Measurements from ENCODE around the gene KSR2.

KSR2 gene

GRCh38 chr12:117622741-117623140 lies 346.0 kb downstream of the KSR2 start:
- H3K9me3 ChIP-seq (ENCODE audit: control insufficient read depth, low read length): no peaks in the 10 kb centered on the region
- H3K4me3 ChIP-seq (ENCODE audit: insufficient read depth, low read depth, low read length): no peak overlapping the region
- no peak overlapping the region for H3K27ac ChIP-seq (ENCODE audit: insufficient read depth, low read depth, low read length, poor library complexity, severe bottlenecking)
- H3K36me3 ChIP-seq (ENCODE audit: control insufficient read depth, insufficient read depth, low read length): no peaks in the 10 kb centered on the region
- no peaks in the 10 kb centered on the region for H3K4me1 ChIP-seq (ENCODE audit: control insufficient read depth, insufficient read depth, low read length)
- 86 to 93% methylated on average over 1 of the region's 1 CpG for WGBS, 2 experiments
- H3K27me3 ChIP-seq (ENCODE audit: control insufficient read depth, insufficient read depth, low read length, poor library complexity, severe bottlenecking): no peaks in the 10 kb centered on the region

GRCh38 chr12:117622087-117622486 lies 346.7 kb downstream of the KSR2 start:
- no peaks in the 10 kb centered on the region for H3K36me3 ChIP-seq (ENCODE audit: control insufficient read depth, insufficient read depth, low read length)
- H3K27ac ChIP-seq (ENCODE audit: insufficient read depth, low read depth, low read length, poor library complexity, severe bottlenecking): no peak overlapping the region

GRCh38 chr12:117607778-117608177 lies 361.0 kb downstream of the KSR2 start:
- Histone ChIP-seq H3K9me3 (ENCODE audit: control insufficient read depth, low read length) (no peaks in the 10 kb centered on the region), H3K27ac (ENCODE audit: insufficient read depth, low read depth, low read length, poor library complexity, severe bottlenecking) (no peak overlapping the region)
- WGBS, 2 experiments: 76 to 81% methylated on average over 7 of the region's 7 CpGs

More at GRCh38 chr12:117622087-117622486, 346.7 kb downstream of the KSR2 start:
- Histone ChIP-seq H3K4me3 (ENCODE audit: insufficient read depth, low read depth, low read length) (no peak overlapping the region), H3K4me1 (ENCODE audit: control insufficient read depth, insufficient read depth, low read length) (no peaks in the 10 kb centered on the region), H3K9me3 (ENCODE audit: control insufficient read depth, low read length) (no peaks in the 10 kb centered on the region), H3K27me3 (ENCODE audit: control insufficient read depth, insufficient read depth, low read length, poor library complexity, severe bottlenecking) (no peaks in the 10 kb centered on the region)

GRCh38 chr12:117606945-117607344 lies 361.8 kb downstream of the KSR2 start:
- WGBS, 2 experiments: 67 to 83% methylated on average over 5 of the region's 5 CpGs
- no peak overlapping the region for H3K27ac ChIP-seq (ENCODE audit: insufficient read depth, low read depth, low read length, poor library complexity, severe bottlenecking)

More at GRCh38 chr12:117607778-117608177, 361.0 kb downstream of the KSR2 start:
- Histone ChIP-seq H3K27me3 (ENCODE audit: control insufficient read depth, insufficient read depth, low read length, poor library complexity, severe bottlenecking) (no peaks in the 10 kb centered on the region), H3K36me3 (ENCODE audit: control insufficient read depth, insufficient read depth, low read length) (no peaks in the 10 kb centered on the region), H3K4me3 (ENCODE audit: insufficient read depth, low read depth, low read length) (no peak overlapping the region), H3K4me1 (ENCODE audit: control insufficient read depth, insufficient read depth, low read length) (peaks cover 4% of the 10 kb centered on the region)

GRCh38 chr12:117606024-117606423 lies 362.8 kb downstream of the KSR2 start:
- H3K36me3 ChIP-seq (ENCODE audit: control insufficient read depth, insufficient read depth, low read length): no peaks in the 10 kb centered on the region
- H3K4me3 ChIP-seq (ENCODE audit: insufficient read depth, low read depth, low read length): no peak overlapping the region
- no peaks in the 10 kb centered on the region for H3K9me3 ChIP-seq (ENCODE audit: control insufficient read depth, low read length)
- no peaks in the 10 kb centered on the region for H3K27me3 ChIP-seq (ENCODE audit: control insufficient read depth, insufficient read depth, low read length, poor library complexity, severe bottlenecking)
- peaks cover 4% of the 10 kb centered on the region for H3K4me1 ChIP-seq (ENCODE audit: control insufficient read depth, insufficient read depth, low read length)
- no peak overlapping the region for H3K27ac ChIP-seq (ENCODE audit: insufficient read depth, low read depth, low read length, poor library complexity, severe bottlenecking)

More at GRCh38 chr12:117606945-117607344, 361.8 kb downstream of the KSR2 start:
- H3K9me3 ChIP-seq (ENCODE audit: control insufficient read depth, low read length): no peaks in the 10 kb centered on the region
- H3K4me1 ChIP-seq (ENCODE audit: control insufficient read depth, insufficient read depth, low read length): peaks cover 4% of the 10 kb centered on the region
- no peaks in the 10 kb centered on the region for H3K27me3 ChIP-seq (ENCODE audit: control insufficient read depth, insufficient read depth, low read length, poor library complexity, severe bottlenecking)
- no peaks in the 10 kb centered on the region for H3K36me3 ChIP-seq (ENCODE audit: control insufficient read depth, insufficient read depth, low read length)
- H3K4me3 ChIP-seq (ENCODE audit: insufficient read depth, low read depth, low read length): no peak overlapping the region

- no peaks in the 10 kb centered on the region for H3K9me3 ChIP-seq (ENCODE audit: control insufficient read depth, low read length)
- WGBS, 2 experiments: 85 to 88% methylated on average over 4 of the region's 4 CpGs
- H3K4me1 ChIP-seq (ENCODE audit: control insufficient read depth, insufficient read depth, low read length): peaks cover 4% of the 10 kb centered on the region
- no peak overlapping the region for H3K4me3 ChIP-seq (ENCODE audit: insufficient read depth, low read depth, low read length)
- no peak overlapping the region for H3K27ac ChIP-seq (ENCODE audit: insufficient read depth, low read depth, low read length, poor library complexity, severe bottlenecking)
- no peaks in the 10 kb centered on the region for H3K36me3 ChIP-seq (ENCODE audit: control insufficient read depth, insufficient read depth, low read length)
- no peaks in the 10 kb centered on the region for H3K27me3 ChIP-seq (ENCODE audit: control insufficient read depth, insufficient read depth, low read length, poor library complexity, severe bottlenecking)
These were observed 365.3 kb downstream of the KSR2 start for GRCh38 chr12:117603316-117604113.

- H3K36me3 ChIP-seq (ENCODE audit: control insufficient read depth, insufficient read depth, low read length): no peaks in the 10 kb centered on the region
- 90 to 91% methylated on average over 4 to 5 of the region's 5 CpGs for WGBS, 2 experiments
- no peaks in the 10 kb centered on the region for H3K4me1 ChIP-seq (ENCODE audit: control insufficient read depth, insufficient read depth, low read length)
- no peak overlapping the region for H3K27ac ChIP-seq (ENCODE audit: insufficient read depth, low read depth, low read length, poor library complexity, severe bottlenecking)
- no peak overlapping the region for H3K4me3 ChIP-seq (ENCODE audit: insufficient read depth, low read depth, low read length)
- no peaks in the 10 kb centered on the region for H3K9me3 ChIP-seq (ENCODE audit: control insufficient read depth, low read length)
- no peaks in the 10 kb centered on the region for H3K27me3 ChIP-seq (ENCODE audit: control insufficient read depth, insufficient read depth, low read length, poor library complexity, severe bottlenecking)
These were observed 368.9 kb downstream of the KSR2 start for GRCh38 chr12:117599849-117600248.

GRCh38 chr12:117596968-117597367 lies 371.8 kb downstream of the KSR2 start:
- no peak overlapping the region for H3K4me3 ChIP-seq (ENCODE audit: insufficient read depth, low read depth, low read length)
- 84 to 90% methylated on average over 5 of the region's 6 CpGs for WGBS, 2 experiments
- H3K9me3 ChIP-seq (ENCODE audit: control insufficient read depth, low read length): no peaks in the 10 kb centered on the region

GRCh38 chr12:117595751-117596150 lies 373.0 kb downstream of the KSR2 start:
- H3K4me3 ChIP-seq (ENCODE audit: insufficient read depth, low read depth, low read length): no peak overlapping the region
- H3K27me3 ChIP-seq (ENCODE audit: control insufficient read depth, insufficient read depth, low read length, poor library complexity, severe bottlenecking): no peaks in the 10 kb centered on the region
- H3K9me3 ChIP-seq (ENCODE audit: control insufficient read depth, low read length): no peaks in the 10 kb centered on the region
- WGBS, 2 experiments: 95 to 97% methylated on average over 1 of the region's 1 CpG
- H3K4me1 ChIP-seq (ENCODE audit: control insufficient read depth, insufficient read depth, low read length): no peaks in the 10 kb centered on the region
- H3K36me3 ChIP-seq (ENCODE audit: control insufficient read depth, insufficient read depth, low read length): no peaks in the 10 kb centered on the region
- no peak overlapping the region for H3K27ac ChIP-seq (ENCODE audit: insufficient read depth, low read depth, low read length, poor library complexity, severe bottlenecking)

More at GRCh38 chr12:117596968-117597367, 371.8 kb downstream of the KSR2 start:
- Histone ChIP-seq H3K4me1 (ENCODE audit: control insufficient read depth, insufficient read depth, low read length) (no peaks in the 10 kb centered on the region), H3K27me3 (ENCODE audit: control insufficient read depth, insufficient read depth, low read length, poor library complexity, severe bottlenecking) (no peaks in the 10 kb centered on the region), H3K36me3 (ENCODE audit: control insufficient read depth, insufficient read depth, low read length) (no peaks in the 10 kb centered on the region), H3K27ac (ENCODE audit: insufficient read depth, low read depth, low read length, poor library complexity, severe bottlenecking) (no peak overlapping the region)

- no peaks in the 10 kb centered on the region for H3K4me1 ChIP-seq (ENCODE audit: control insufficient read depth, insufficient read depth, low read length)
- 87 to 90% methylated on average over 4 of the region's 4 CpGs for WGBS, 2 experiments
- H3K27me3 ChIP-seq (ENCODE audit: control insufficient read depth, insufficient read depth, low read length, poor library complexity, severe bottlenecking): no peaks in the 10 kb centered on the region
- H3K9me3 ChIP-seq (ENCODE audit: control insufficient read depth, low read length): no peaks in the 10 kb centered on the region
- no peak overlapping the region for H3K4me3 ChIP-seq (ENCODE audit: insufficient read depth, low read depth, low read length)
- no peak overlapping the region for H3K27ac ChIP-seq (ENCODE audit: insufficient read depth, low read depth, low read length, poor library complexity, severe bottlenecking)
- H3K36me3 ChIP-seq (ENCODE audit: control insufficient read depth, insufficient read depth, low read length): no peaks in the 10 kb centered on the region
These were observed 374.3 kb downstream of the KSR2 start for GRCh38 chr12:117594481-117594880.

Measured in ectodermal cell (in vitro differentiated cells).